Dedifferentiated amniotic fluid mesenchymal stem cell (primary cell): ENCODE data around the gene BRCC3.

ENCODE experiments used
- DNase-seq: peaks from one replicate; pipeline ENCODE4 v3.0.0-alpha.2; 2016; ENCODE audit errors: extremely low spot score

Gene BRCC3

GRCh38 chrX:155070975-155071693, at the start of gene BRCC3, which contains the start of the genes CMC4 and MTCP1:
TSS of gene BRCC3 (plus strand) at chrX:155071508. CDS start at chrX:155071528, 20 bp downstream.
TSS of gene CMC4 (minus strand) at chrX:155071136. CDS start at chrX:155064023, 7,113 bp downstream.
TSS of gene MTCP1 (minus strand) at chrX:155071136. CDS start at chrX:155066010, 5,126 bp downstream.
- DNase-seq = peak; percentile 62

GRCh38 chrX:155022585-155022984, 48.7 kb upstream of the BRCC3 start, which contains the start of gene F8:
TSS of gene F8 (minus strand) at chrX:155022723. CDS start at chrX:155022552, 171 bp downstream.
- no peak for DNase-seq

- no peak for DNase-seq
Measured at GRCh38 chrX:155023907-155024833, 47.1 kb upstream of the BRCC3 start.

- no peak for DNase-seq
Measured at GRCh38 chrX:155026420-155026726, 44.9 kb upstream of the BRCC3 start.

- peak; percentile 75 for DNase-seq
Measured at GRCh38 chrX:155026727-155027508, 44.4 kb upstream of the BRCC3 start, which contains the start of gene FUNDC2. TSS of gene FUNDC2 (plus strand) at chrX:155026844. CDS start at chrX:155026939, 95 bp downstream.

- peak; percentile 56 for DNase-seq
Measured at GRCh38 chrX:155027509-155028066, 43.7 kb upstream of the BRCC3 start.

- no peak for DNase-seq
Measured at GRCh38 chrX:155028129-155028528, 43.2 kb upstream of the BRCC3 start.

GRCh38 chrX:155028877-155029291, 42.4 kb upstream of the BRCC3 start:
- no peak for DNase-seq

GRCh38 chrX:155031657-155032056, 39.7 kb upstream of the BRCC3 start:
- no peak for DNase-seq

GRCh38 chrX:155035688-155036087, 35.6 kb upstream of the BRCC3 start:
- DNase-seq = no peak

- DNase-seq = no peak
Measured at GRCh38 chrX:155046129-155046810, 25.0 kb upstream of the BRCC3 start.

GRCh38 chrX:155046811-155047528, 24.3 kb upstream of the BRCC3 start:
- no peak for DNase-seq

GRCh38 chrX:155048977-155049619, 22.2 kb upstream of the BRCC3 start:
- peak; percentile 42 for DNase-seq

- no peak for DNase-seq
Measured at GRCh38 chrX:155052738-155053498, 18.4 kb upstream of the BRCC3 start.

- no peak for DNase-seq
Measured at GRCh38 chrX:155053656-155054055, 17.7 kb upstream of the BRCC3 start.

GRCh38 chrX:155054255-155054654, 17.1 kb upstream of the BRCC3 start:
- no peak for DNase-seq

- DNase-seq = no peak
Measured at GRCh38 chrX:155055494-155055893, 15.8 kb upstream of the BRCC3 start.

- no peak for DNase-seq
Measured at GRCh38 chrX:155056471-155056870, 14.8 kb upstream of the BRCC3 start.
